Bronchial epithelial cell (primary cell): ENCODE measurements around the gene PLA2G7. TPM values are rescaled to one million over a fixed set of nuclear protein-coding genes. Genes with fewer than 3 reads are reported as not detected.
"Not testable (repeated sequence)": the region's sequence is repeated elsewhere in the genome, so short reads cannot be mapped to it uniquely, and the experiment has no call there.

Source experiments
- DNase-seq: peaks from one replicate; pipeline ENCODE4 v3.0.0-alpha.2; 2010; ENCODE audit warnings: low read depth
- FAIRE-seq: peaks from 2 replicates; lab custom pipeline; 2011; peaks lifted over from hg19 to GRCh38; lab: Jason Lieb, UNC
- H3K27me3 ChIP-seq: 2 replicates; pipeline ENCODE4 v1.5.1; 2011; ENCODE audit warnings: low read length; ENCODE audit not compliant: control insufficient read depth, insufficient read depth
- H3K36me3 ChIP-seq: 2 replicates; pipeline ENCODE4 v1.5.1; 2011; ENCODE audit warnings: low read length; ENCODE audit not compliant: control insufficient read depth, insufficient read depth
- H3K4me3 ChIP-seq: 2 replicates; pipeline ENCODE4 v1.5.1; 2011; ENCODE audit warnings: mild to moderate bottlenecking, low read depth, low read length, control low read depth
- total RNA-seq: library from RNA; depleted of rRNA; stranded (reverse); fragments of >200 nt; gene quantifications from 2 replicates; pipeline ENCODE4 v1.2.1, GENCODE V29; 2014
- TF ChIP-seq, protein P1 (sequence below): IDR thresholded peaks from 2 replicates; pipeline ENCODE4 v1.5.1; 2011; ENCODE audit warnings: mild to moderate bottlenecking, moderate library complexity, low read length, control low read depth, inconsistent platforms; ENCODE audit not compliant: insufficient read depth, severe bottlenecking

Gene PLA2G7
- total RNA-seq, 1 donor from 2014 or later, result not detected

DNA sequence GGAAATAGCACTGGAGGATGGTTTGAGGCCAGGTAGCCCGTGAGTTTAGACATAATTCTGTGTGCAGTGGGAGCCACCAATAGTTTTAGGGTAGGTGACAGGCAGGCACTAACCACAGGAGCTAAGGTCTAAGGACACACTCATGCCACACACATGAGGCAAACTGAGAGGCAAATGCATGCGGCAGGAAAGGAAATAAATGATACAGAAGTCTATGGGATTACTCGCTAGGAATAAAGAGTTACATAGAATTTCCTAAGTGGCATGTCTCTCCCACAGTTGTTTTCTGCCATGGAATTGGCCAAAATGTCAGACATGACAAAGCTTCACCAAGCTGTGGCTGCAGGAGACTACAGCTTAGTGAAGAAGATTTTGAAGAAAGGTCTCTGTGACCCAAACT, 16.5 kb upstream of the PLA2G7 start:
- no peak for FAIRE-seq

DNA sequence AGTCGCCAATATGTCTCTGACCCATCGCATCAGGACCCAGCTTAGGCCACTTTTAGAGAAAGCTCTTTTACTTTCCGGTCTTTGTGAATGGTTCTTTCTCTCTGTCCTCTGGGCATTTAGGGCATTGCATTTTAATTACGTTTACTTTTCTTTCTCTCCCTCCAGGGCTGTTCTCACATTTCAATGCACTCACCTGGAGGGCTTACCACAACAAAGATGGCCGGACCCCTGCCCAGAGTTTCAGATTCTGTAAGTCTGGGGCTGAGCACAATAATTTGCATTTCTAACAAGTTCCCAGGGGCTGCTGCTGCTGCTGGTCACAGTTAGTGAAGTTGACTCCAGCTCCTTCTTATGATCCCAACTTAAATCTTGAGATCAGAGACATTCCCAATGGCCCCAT, 14.6 kb upstream of the PLA2G7 start:
- Histone ChIP-seq H3K27me3 (no peaks in the 10 kb centered on the region), H3K4me3 (no peak overlapping the region), H3K36me3 (no peaks in the 10 kb centered on the region)
- TF ChIP-seq, protein P1, sequence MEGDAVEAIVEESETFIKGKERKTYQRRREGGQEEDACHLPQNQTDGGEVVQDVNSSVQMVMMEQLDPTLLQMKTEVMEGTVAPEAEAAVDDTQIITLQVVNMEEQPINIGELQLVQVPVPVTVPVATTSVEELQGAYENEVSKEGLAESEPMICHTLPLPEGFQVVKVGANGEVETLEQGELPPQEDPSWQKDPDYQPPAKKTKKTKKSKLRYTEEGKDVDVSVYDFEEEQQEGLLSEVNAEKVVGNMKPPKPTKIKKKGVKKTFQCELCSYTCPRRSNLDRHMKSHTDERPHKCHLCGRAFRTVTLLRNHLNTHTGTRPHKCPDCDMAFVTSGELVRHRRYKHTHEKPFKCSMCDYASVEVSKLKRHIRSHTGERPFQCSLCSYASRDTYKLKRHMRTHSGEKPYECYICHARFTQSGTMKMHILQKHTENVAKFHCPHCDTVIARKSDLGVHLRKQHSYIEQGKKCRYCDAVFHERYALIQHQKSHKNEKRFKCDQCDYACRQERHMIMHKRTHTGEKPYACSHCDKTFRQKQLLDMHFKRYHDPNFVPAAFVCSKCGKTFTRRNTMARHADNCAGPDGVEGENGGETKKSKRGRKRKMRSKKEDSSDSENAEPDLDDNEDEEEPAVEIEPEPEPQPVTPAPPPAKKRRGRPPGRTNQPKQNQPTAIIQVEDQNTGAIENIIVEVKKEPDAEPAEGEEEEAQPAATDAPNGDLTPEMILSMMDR, result no peak
- DNase-seq (no peak), FAIRE-seq (no peak)

More for the DNA sequence above, 16.5 kb upstream of the PLA2G7 start:
- no peaks in the 10 kb centered on the region for H3K36me3 ChIP-seq
- H3K4me3 ChIP-seq, result no peak overlapping the region
- TF ChIP-seq, protein P1, result no peak
- H3K27me3 ChIP-seq, result no peaks in the 10 kb centered on the region
- no peak for DNase-seq

DNA sequence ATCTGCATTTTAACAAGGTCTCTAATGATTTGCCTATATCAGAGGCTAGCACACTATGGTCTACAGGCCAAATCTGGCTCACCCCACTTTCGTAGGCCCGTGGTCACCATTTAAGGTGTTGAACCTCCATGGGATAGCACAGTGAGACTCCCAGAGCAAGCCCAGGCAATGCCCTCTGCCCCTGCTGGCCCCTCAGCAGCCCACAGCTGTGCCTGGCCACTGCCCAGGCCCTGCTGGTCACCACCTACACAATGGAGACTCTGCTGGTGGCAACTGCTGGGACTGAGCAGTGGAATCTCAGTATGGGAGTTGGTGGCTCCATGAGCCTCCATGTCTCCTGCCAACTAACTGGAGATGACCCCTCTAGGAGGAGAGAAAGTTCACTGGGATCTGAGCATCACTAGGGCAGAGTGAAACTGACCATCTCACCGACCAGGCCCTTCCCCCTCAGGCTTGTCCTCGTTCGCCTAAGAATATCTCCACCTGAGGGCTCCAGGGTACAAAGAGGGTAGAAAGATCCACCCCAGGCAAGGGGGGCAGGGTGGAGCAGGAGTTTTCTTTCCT, 13.8 kb upstream of the PLA2G7 start:
- TF ChIP-seq, protein P1, result no peak
- Histone ChIP-seq H3K36me3 (no peaks in the 10 kb centered on the region), H3K4me3 (no peak overlapping the region), H3K27me3 (no peaks in the 10 kb centered on the region)
- FAIRE-seq (peak; percentile 70), DNase-seq (no peak)

DNA sequence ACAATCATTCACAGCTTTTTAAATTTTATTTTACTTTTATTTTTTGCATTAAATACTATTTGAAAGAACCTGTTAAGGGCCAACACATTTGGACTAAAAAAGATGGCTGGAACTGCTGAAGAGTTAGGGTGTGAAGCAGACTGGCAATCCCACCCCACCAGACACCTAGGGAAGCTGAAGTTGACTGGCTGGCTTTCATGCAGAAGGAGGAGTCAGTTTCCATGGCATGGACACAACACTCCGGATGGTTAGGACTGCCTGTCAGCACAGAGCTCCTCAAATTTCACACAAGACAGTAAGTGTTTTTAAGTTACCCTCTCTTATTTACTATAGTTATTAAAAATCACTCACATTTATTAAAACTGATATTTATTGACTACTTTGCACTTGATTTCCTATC, 11.5 kb upstream of the PLA2G7 start, which contains the start of gene ANKRD66:
Gene ANKRD66 (plus strand): TSS at position 238 of the 400 bp plus-strand sequence. CDS start 5,016 bp downstream, outside the sequence.
- FAIRE-seq, result no peak
- Histone ChIP-seq H3K4me3 (no peak within 1 kb of the TSS), H3K36me3 (no peaks in the 10 kb centered on the region), H3K27me3 (no peaks in the 10 kb centered on the region)
- TF ChIP-seq, protein P1, result no peak
- DNase-seq, result no peak

DNA sequence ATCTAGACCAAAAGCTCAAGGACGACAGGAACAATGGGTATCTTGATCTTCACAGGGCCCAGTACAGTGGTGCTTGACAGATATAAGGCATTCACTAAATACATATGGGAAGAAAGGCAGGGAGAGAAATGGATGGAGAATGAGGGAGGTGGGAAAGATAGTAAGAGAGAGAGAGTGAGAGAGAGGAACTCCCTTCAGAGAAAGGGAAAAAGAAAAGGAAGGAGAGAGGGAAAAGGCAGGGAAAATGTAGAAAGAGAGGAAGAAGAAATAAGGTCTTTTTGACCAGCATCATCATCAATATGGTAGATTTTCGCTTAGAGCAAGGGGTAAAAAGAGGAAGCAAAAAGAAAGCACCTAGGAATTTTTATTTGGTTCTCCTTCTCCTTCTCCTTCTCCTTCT, 10.8 kb upstream of the PLA2G7 start:
- DNase-seq (no peak), FAIRE-seq (no peak)
- no peaks in the 10 kb centered on the region for H3K36me3 ChIP-seq
- H3K4me3 ChIP-seq, result no peak overlapping the region
- TF ChIP-seq, protein P1, result no peak
- no peaks in the 10 kb centered on the region for H3K27me3 ChIP-seq

DNA sequence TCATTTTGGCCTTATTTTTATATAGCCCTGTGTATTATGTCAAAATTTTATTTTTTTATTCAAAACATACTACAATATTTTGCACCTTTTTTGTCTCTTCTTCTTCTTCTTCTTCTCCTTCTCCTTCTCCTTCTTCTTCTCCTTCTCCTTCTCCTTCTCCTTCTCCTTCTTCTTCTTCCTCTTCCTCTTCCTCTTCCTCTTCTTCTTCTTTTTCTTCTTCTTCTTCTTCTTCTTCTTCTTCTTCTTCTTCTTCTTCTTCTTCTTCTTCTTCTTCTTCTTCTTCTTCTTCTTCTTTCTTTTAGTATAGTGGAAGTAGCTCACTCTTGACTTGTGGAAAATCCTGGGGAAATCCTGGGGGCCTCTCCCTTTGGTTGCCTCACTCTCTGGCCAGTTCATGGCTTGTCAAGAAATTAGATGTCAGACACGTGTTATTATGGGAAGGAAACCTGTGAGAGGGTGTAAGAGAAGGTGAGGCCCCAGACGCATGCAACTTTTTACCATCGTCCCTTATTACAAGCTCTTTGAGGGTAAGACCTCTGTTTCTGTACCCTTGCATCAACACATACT, 9.1 kb upstream of the PLA2G7 start:
- not testable (repeated sequence) for FAIRE-seq, H3K4me3 ChIP-seq

More for the DNA sequence above, 9.1 kb upstream of the PLA2G7 start:
- H3K27me3 ChIP-seq, H3K36me3 ChIP-seq, DNase-seq: not testable (repeated sequence)
